ENCODE measurements around the gene SFXN1.

DNA sequence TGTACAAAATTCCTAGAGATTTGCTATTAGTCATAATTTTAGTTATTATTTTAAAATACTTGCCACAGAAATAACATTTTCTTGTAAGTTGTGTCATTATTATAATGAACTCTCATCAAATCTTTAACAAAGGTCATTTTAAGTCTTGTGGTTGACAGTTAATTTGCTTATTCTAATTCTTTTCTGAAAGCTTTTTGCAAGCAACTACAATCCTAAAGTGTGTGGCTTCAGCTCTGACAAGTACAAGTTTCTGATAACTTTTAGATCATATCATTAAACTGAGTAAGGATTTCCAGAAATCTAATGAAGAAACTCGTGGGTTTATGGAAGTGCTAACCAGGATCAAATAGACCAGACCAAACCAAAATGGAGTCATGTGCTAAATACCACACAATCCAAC, 86.4 kb downstream of the SFXN1 start:
- TF ChIP-seq, protein P1, sequence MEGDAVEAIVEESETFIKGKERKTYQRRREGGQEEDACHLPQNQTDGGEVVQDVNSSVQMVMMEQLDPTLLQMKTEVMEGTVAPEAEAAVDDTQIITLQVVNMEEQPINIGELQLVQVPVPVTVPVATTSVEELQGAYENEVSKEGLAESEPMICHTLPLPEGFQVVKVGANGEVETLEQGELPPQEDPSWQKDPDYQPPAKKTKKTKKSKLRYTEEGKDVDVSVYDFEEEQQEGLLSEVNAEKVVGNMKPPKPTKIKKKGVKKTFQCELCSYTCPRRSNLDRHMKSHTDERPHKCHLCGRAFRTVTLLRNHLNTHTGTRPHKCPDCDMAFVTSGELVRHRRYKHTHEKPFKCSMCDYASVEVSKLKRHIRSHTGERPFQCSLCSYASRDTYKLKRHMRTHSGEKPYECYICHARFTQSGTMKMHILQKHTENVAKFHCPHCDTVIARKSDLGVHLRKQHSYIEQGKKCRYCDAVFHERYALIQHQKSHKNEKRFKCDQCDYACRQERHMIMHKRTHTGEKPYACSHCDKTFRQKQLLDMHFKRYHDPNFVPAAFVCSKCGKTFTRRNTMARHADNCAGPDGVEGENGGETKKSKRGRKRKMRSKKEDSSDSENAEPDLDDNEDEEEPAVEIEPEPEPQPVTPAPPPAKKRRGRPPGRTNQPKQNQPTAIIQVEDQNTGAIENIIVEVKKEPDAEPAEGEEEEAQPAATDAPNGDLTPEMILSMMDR (IDR thresholded peaks at IDR 0.05), result no peak
- TF ChIP-seq EZH2 (IDR thresholded peaks at IDR 0.05), result no peak

Measured in neural progenitor cell (in vitro differentiated cells).